ENCODE data around the gene TTLL11.

Gene TTLL11

DNA sequence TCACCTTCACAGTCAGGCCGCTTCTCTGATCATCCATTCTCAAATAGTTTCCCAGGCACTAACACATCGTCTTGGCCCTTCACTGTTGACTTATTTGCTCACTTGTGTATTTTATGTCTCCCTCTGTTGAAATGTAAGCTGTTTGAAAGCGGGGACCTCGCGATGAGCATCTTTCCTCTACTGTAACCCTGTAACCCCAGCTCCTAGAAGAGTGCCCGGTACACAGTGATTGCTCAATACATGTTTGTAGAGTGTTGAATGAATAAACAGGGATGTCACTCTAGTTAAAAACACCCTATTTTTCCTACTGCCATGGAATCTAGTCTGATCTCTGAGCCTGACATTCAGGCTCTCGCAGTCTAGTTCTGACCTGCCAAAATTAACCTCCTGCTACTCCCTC, 150.8 kb downstream of the TTLL11 start:
- DNase-seq (ENCODE audit: low read depth in 3 of 3): no peak

DNA sequence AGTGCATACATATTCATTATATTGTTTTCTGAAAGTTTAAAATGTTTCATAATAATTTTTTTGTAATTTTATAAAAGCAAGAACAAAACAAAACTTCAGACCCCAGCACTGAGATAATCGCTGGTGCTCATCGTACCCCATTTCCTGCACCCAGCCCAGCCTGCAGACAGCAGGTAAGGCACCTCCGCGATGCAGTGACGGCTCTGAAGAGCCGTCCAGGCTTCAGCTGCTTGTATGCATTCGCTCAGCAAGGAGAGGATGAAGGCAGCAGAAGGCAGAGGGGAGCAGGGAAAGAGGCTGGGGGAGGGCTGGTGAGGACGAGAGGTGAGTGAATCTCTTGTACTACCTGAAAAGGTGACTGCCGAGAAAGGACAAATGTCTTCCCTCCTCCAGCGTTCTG, 153.5 kb downstream of the TTLL11 start:
- no peak for DNase-seq (ENCODE audit: low read depth in 3 of 3)

DNA sequence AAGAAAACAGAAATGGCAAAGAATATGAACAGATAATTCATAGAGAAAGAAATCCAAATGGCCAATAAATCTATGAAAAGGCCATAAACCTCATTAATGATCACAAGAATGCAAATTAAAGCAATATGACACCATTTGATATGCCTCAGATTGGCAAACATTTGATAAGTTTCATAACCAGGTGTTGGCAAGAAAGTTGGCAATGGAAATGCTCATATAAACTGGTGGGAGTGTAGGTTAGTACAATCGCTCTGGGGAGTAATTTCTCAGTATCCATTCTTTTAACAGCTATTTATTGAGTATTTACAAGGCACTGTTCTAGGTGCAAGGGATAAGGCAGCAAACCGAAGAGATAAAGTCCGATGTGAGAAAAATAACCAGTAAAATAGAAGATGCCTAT, 154.5 kb downstream of the TTLL11 start:
- no peak for DNase-seq (ENCODE audit: low read depth in 3 of 3)

DNA sequence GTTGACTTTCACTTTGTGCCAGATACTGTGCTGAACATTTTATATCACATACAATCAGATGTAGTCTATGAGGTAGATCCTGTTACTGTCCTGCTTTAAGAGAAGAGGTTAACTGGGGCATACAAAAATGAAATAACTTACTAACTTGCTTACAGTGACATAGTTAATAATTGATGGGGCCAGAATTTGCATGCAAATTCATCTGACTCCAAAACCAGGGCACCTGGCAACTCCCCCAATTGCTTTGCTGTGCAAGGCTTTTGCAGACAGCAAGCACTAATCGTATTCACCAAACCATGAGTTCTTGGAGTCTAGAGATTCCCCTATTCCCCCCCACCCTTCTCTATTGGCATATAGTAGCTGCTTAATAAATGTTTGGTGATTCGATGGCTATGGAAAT, 155.9 kb downstream of the TTLL11 start:
- DNase-seq (ENCODE audit: low read depth in 3 of 3): no peak

DNA sequence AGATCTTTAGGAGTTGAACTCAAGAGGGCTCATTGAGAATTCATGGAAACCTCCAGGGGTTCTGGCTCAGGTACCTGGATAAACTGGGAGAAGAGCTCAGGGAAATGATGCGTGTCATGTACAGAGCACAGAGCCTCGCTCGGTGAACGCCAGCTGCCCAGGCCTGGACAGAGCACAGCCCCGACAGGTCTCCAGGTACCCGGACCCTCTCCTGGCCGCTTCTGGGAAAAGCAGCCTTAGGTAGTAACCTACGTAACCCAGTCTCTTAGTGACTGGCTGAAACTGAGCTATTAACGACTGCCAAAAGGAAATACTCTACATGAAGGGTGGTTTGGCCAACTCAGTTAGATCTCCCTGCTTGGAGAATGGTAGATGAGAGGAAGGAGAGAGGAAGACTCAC, 157.4 kb downstream of the TTLL11 start:
- DNase-seq (ENCODE audit: low read depth in 3 of 3): no peak

DNA sequence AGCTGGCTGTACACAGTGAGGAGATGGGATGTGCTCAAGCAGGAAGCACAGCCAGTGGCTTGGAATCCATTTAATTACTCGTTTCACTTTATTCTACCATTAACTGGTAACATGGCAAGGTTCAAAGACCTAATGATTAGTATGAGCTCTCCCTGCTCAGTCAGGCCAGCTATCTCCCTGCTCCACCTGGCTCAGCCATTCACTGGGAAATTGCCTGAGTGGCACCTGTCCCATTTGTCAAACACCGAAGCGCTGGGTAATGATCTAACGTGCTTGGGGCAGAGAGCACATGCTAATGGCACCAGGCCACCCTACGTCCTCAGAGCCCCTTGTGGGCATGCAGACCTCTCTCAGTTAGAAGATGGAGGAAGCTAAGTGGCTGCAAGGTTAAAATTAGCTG, 162.2 kb downstream of the TTLL11 start:
- no peak for DNase-seq (ENCODE audit: low read depth in 3 of 3)

DNA sequence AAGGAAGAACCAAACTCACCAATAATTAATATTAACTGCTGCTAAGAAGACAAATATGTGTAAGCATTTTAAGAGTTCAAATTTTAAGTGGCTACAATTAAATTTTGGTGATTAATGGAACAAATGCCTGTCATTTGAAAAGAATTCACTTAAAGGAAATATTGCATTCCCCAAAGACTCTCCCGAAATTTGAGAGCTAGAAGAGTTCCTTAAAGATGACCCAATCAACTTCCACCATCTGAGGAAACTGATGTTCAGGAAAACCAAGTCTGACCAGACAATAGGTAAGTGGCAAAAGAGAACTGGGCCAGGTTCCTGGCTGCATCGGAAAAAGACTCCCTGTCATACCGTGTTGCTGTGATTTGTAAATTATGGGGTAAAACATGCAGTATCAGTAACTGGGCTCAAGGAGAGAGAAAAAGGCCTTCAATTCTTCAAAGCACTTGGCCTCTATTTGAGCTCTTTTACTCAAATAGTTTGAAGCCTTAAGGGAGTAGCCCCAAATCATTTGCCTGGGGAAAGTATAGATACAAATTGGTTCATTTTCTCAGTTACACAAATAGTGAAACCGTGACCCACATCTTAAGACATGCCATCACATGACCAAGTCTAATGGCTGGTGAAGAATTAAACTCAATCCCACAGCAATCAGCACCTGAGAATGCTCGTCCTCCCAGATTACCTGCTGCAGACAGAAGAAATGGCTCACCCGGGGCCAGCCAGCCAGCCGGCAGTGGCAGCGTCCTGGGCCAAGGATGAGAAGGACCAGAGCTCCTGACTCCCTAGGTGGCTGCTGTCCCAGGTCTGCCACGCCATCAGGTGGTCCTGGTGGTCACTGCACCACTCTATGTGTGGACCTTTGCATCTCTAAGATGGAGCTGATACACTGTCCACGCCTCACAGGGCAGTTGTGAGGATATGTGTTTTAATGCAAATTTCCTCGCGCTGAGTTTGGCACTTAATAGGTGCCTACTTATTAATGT, 162.9 kb downstream of the TTLL11 start:
- DNase-seq (ENCODE audit: low read depth in 3 of 3): no peak

DNA sequence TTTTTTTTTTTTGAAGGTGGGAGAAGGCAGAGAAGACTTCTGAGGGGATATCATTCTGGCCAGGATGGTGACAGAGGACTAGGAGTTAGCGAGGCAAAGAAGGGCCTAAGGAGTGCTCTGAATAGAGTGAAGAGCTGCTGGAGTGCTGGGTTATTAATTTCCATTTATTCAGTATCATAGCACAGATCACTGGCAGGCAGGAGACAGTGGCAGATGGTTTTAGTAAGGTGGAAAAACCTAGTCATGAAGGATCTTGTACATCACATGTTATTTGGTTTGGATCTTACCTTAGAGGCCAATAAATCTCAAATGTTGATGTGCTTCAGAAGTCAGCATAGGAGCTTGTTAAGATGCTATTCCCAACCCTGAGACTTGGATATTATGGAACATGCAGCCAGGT, 165.5 kb downstream of the TTLL11 start:
- no peak for DNase-seq (ENCODE audit: low read depth in 3 of 3)

DNA sequence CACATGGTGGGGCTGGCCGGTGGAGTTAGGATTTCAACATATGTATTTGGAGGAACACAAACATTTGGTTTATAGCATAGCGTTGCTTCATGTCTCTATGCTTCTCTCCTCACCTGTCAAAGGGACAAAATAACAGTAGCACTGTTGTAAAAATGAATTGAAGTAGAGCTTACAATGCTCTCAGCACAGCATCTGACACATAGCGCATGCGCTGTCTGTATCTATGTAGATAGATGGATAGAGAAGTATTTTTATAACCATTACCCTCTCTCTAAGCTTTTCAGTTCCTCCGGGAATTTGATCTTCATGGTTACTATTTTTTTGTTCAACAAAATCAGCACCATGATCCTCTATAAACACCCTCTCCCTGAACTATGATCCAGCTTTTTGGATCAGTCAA, 166.0 kb downstream of the TTLL11 start:
- DNase-seq (ENCODE audit: low read depth in 3 of 3): no peak

DNA sequence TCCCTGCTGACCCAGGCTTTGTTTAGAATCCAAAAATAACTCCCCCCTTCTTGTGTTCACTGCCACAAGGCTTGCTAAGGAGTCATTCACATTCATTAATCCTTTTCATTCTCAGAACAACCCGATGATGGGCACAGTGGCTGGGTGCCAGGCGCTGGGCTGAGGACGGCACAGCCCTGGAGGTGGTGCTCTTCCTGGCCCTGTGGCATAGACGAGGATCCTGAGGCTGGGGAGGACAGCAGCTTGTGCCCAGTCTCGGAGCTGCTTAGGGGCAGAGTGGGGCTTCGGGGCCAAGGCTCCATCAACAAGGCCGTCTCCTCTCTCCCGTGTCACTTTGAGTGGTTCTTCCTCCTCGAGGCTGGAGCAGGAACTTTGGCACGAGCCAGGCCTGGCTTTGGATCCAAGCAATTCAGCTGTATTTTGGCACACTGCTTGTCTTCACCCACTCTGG, 166.7 kb downstream of the TTLL11 start:
- DNase-seq (ENCODE audit: low read depth in 3 of 3): no peak

DNA sequence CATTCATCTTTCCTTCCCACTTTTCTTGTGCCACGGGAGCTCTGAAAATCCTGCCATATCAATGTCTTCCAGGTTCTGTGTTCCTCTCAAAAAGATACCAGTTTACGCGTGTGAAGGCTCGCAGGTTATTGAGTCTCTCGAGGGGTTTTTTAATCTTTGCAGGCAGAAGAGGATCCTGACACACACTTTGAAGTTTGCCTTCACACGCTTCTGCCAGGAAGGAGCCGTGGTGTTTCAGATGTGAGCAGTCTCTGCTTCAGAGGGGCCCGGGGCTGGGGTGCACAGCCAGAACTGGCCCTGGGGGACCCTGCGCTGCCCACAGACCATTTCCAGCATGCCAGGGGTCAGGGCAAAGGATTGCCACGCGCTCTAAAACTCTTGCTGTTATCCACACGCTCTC, 167.2 kb downstream of the TTLL11 start:
- DNase-seq (ENCODE audit: low read depth in 3 of 3): no peak

DNA sequence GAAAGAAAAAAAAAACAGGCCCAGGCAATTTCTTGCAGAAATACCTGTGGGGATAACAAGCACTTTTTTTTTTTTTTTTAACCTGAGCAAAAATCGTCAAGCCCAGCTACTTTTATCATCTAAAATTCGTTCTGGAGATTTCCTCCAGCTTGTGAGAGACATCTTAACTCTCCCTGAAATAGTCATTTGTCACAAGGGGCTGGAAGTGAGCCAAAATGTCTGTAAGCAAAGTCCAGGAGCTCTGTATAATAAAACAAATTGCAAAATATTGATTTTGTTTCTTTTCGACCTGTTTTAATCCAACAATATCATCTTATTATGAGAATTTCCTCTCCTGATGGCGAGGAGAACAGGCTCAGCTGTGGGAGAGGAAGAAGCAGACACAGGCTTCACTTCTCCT, 168.4 kb downstream of the TTLL11 start:
- DNase-seq (ENCODE audit: low read depth in 3 of 3): no peak

DNA sequence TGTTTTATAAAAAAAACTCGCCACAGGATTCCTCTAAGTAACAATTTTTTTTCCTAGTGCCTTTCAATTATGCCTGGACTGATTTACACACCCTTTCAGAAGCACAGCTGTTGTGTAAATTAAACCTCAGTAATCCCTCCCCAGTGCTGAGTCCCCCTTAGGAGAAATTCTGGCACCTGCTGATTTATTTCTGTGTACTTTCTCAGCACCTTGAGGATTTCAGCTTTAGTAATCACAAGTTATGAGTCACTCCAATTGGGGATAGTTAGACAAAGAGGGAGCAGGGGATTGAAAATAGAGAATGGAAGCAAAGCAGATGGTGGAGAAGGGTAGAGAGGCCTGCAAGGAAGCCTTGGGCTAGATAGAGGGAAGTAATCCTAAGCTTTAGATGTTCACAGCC, 171.7 kb downstream of the TTLL11 start:
- DNase-seq (ENCODE audit: low read depth in 3 of 3): no peak

DNA sequence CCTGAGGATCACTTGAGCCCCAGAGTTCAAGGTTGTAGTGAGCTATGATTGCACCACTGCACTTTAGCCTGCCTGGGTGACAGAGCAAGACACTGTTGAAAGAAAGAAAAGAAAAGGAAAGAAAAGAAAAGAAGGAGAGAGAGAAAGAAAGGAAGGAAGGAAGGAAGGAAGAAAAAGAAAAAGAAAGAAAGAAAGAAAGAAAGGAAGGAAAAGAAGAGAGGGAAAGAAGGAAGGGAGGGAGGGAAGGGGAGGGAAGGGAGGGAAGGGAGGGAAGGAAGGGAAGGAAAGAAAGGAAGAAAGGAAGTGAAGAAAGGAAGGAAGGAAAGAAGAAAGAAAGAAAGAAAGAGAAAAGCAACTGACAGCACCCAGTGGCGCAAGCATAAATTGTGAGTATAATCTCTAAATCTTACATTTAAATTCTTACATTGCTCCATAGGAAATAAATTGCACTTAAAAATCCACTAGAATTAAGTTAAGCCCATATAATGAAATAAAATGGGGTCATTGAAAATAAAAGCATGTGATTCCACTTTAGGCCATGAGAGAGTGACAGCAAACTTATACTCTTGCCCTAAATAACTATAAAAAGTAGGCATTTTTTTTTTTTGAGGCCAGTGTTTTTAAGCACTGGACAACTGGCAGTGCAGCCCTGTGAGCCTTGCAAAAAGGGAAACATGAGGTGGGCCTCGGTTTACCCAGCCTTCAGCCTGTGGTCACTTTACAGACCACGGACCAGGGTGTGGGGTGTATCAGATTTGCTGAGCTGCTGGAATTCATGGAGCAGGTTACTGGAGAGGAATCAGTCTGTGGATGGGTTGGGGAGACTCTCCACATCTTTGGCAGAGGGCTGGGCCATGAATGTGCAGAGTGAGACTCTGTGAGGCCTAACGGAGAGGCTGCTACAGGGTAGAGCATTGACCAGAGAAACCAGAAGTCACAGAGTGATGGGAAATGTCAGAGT, 175.5 kb downstream of the TTLL11 start:
- DNase-seq (ENCODE audit: low read depth in 3 of 3): no peak

DNA sequence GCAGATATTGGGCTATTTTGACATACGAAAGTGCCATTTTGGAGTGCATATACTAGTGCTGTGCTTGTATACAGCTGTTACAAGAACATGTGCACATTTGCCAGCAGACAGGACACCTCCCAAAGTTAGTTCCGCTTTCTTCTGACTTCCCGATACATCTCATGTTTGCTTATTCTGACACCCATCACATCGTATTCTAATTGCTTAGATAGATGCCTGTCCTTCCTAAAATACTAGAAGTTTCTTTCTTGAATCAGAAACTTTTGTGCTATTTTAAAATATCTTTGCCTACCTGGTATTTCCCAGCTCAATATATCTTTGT, 177.8 kb downstream of the TTLL11 start:
- DNase-seq (ENCODE audit: low read depth in 3 of 3): no peak

DNA sequence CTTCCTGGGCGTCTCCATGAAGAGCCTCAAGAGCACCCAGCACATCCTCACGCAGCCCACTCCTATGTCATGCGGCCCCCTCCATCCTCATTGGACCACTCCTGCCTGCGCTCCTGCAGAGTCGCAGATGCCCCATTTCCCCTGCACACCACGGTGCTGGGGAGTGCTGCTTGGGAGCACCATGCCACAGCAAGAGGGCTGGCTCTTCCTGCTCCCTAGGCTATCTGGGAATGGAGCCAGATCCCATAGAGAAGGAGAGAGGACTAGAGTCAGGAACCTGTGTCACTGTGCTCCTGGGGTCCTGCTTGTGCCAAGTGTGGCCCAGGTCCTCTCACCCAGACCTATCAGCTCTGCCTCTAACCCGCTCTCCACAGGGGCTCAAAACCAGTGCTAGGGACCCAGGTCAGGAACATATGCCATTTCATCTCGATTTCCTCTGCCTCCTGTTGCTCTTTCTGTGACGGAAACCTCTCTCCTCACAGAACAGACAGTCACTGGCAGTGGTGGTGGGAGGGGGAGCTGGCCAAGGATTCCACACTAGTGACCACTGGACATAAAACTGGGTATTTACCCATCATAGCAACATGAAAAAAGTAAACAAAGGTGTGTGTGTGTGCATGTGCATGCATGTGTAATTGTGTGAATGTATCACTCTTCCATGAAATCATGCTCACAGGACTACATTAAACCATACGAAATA, 178.4 kb downstream of the TTLL11 start:
- DNase-seq (ENCODE audit: low read depth in 3 of 3): no peak

DNA sequence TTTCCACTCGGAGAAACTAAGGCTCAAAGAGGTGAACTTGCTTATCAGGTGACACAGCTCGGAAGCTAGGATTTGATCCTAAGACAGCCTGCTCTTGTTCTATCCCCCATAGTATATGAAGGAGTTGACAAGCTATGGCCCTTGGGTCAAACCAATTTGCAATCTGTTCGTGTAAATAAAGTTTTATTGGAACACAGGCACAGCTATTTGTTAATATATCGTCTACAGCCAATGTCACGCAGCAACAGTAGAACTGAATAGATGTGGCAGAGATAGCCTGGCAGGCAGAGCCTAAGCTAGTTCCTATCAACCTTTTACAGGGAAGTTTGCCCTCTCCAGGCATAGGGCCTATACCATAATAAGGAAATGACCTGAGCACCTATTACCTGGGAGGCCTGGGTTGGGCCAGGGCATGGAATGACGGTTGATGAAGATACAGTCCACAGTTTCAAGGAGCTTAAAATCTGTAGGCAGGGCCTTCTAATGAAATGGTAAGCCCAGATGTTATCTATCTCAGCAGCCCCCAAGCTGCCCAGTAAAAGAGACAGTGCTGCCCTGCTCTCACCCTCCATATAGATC, 179.0 kb downstream of the TTLL11 start:
- no peak for DNase-seq (ENCODE audit: low read depth in 3 of 3)

DNA sequence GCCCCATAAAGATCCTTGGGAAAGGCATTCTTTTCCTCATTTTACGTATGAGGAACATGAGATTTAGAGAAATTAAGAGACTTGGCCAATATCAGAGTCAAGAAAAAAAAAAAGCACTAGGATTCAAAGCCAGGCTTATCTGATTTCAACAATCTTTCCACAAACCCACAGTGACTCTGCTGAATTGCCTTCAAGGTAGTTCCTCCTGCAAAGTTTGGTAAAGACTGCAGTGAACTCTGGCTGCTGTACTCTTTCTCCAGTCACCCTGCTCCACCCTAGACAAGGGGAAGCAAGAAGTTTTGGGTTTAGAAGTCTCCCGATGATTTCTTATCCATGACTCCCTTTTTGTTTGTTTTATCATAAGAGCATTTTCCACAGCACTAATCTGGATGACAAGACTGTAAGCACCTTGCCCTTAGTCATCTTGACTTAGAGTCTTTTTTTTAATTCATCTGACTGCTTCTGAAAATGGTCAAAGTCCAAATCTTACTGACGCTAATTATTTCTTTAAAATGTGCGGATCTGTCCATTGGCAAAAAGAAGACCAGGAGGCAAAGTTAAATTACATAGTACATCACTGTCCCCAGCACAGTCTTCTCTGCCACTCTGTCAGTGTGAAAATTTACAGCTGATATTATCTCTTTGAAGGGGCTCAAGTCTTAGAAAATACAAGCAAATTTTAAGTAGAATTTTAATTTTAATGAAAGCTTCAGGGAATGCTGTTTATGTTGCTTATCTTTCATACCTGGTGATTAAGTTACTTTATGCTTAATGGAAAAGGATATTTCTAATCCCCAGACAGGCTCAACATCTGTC, 180.1 kb downstream of the TTLL11 start:
- DNase-seq (ENCODE audit: low read depth in 3 of 3): no peak

DNA sequence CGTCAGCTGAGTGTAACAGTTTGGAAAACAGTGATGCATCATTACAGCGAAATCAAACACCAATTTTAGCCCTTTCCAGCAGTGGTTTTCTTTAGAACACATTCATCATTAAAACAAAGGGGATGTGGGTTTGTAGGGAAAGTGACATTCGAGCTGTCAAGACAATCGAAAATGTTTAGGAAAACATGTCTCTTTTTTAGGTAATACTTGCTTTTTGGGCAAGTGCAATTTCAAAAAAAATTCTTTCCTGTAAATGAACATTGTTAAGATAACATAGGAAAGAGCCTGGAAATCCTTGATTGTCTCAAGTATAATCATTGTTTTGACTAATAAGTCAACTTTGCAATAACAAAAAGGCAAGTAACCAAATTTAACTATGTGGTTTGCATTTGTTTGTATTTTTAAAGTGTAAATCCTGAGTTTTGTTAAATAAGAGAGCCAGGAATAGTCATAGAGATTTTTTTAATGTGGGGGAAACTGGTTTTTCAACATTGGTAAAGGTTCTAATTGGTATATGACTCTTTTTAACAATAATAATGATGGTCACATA, 182.5 kb downstream of the TTLL11 start:
- DNase-seq (ENCODE audit: low read depth in 3 of 3): no peak

DNA sequence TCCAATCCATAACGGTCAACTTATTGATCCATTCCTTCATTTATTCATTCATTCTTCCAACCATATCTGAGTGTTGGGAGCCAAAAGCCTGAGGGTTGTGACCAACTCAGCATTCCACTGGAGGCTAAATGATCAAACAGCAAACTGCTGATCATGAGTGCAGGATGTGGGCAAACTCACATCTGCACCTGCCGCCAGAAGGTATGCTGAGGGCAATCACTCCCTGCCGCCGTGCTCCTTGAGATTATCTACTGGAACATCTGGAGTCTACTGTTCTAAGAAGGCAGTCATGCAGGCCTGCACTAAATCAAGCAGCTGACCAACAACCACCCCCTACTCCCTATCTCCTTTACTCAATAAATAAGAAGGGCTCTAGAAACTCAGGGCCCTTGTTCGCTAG, 184.0 kb downstream of the TTLL11 start:
- no peak for DNase-seq (ENCODE audit: low read depth in 3 of 3)
